GM10248 (cell line): Measurements from ENCODE around the gene ALX4.

Experiments
- CTCF ChIA-PET: fragments of 300-600 bp; sonication (Branson Sonifier 250); formaldehyde crosslinking; extraction: SDS; loops from one replicate; lab custom pipeline; 2021; ENCODE audit warnings: antibody characterized with exemption; lab: Yijun Ruan, JAX
- POLR2A ChIA-PET: fragments of 350-650 bp; sonication (Branson Sonifier 250); formaldehyde crosslinking; extraction: SDS; loops from one replicate; lab custom pipeline; 2020; ENCODE audit warnings: antibody characterized with exemption; lab: Yijun Ruan, JAX
- DNase-seq: peaks from one replicate; pipeline ENCODE4 v3.0.0; 2012; ENCODE audit errors: extremely low spot score
- CTCF ChIP-seq: IDR thresholded peaks from 2 replicates; pipeline ENCODE4 v1.5.1; 2012; ENCODE audit warnings: mild to moderate bottlenecking, low read depth; ENCODE audit errors: extremely low read depth, missing control alignments, control extremely low read depth

ALX4 gene

GRCh38 chr11:44344921-44345320 is 35.0 kb upstream of the ALX4 start:
- ChIA-PET CTCF (no interaction called here), POLR2A (no interaction called here)
- TF ChIP-seq CTCF, result no peak
- no peak for DNase-seq

- ChIA-PET POLR2A (no interaction called here), CTCF (interaction anchor here (1.3 kb wide), 2 partner anchors 14 to 15 kb away, joined by 3 read pairs; no protein-coding TSS in a partner anchor)
- TF ChIP-seq CTCF, result no peak
- DNase-seq, result no peak
Measured at GRCh38 chr11:44344423-44344820, 34.5 kb upstream of the ALX4 start.

- ChIA-PET POLR2A (no interaction called here), CTCF (interaction anchor here (1.3 to 1.4 kb wide), 3 partner anchors 11 to 15 kb away, joined by 3 read pairs; no protein-coding TSS in a partner anchor)
Measured at GRCh38 chr11:44343778-44344422, 34.0 kb upstream of the ALX4 start.

GRCh38 chr11:44342616-44343015 is 32.7 kb upstream of the ALX4 start:
- TF ChIP-seq CTCF, result no peak
- POLR2A ChIA-PET, result no interaction called here
- CTCF ChIA-PET, result interaction anchor here (1.4 kb wide), 1 partner anchor 12 kb away, joined by 3 read pairs; no protein-coding TSS in a partner anchor
- no peak for DNase-seq

More at GRCh38 chr11:44343778-44344422, 34.0 kb upstream of the ALX4 start:
- no peak for TF ChIP-seq CTCF
- no peak for DNase-seq

GRCh38 chr11:44340656-44341055 is 30.7 kb upstream of the ALX4 start:
- POLR2A ChIA-PET, result no interaction called here
- no peak for DNase-seq
- TF ChIP-seq CTCF, result no peak
- CTCF ChIA-PET, result no interaction called here

GRCh38 chr11:44339530-44339883 is 29.6 kb upstream of the ALX4 start:
- no peak for TF ChIP-seq CTCF
- POLR2A ChIA-PET, result no interaction called here
- CTCF ChIA-PET, result interaction anchor here (1.0 kb wide), 1 partner anchor 572 kb away, joined by 3 read pairs; no protein-coding TSS in a partner anchor
- no peak for DNase-seq
